K562 (cell line): ENCODE measurements around the gene MVB12B. TPM values are rescaled to one million over a fixed set of nuclear protein-coding genes. Genes with fewer than 3 reads are reported as not detected.

Source experiments
- ATF2 ChIP-seq: sonication (generic); formaldehyde crosslinking; IDR thresholded peaks from 2 replicates; pipeline ENCODE4 v1.8.1; 2022; ENCODE audit warnings: missing genetic modification reagents
- GATAD2B ChIP-seq: fragments of 450-650 bp; IDR thresholded peaks from 2 replicates; pipeline ENCODE4 v1.6.1; 2017; ENCODE audit warnings: mild to moderate bottlenecking, borderline replicate concordance
- KAT7 ChIP-seq: sonication (generic); formaldehyde crosslinking; IDR thresholded peaks from 2 replicates; pipeline ENCODE4 v1.8.0; 2022; ENCODE audit warnings: missing genetic modification reagents, mild to moderate bottlenecking, borderline replicate concordance
- MED1 ChIP-seq: sonication (generic); formaldehyde crosslinking; IDR thresholded peaks from 2 replicates; pipeline ENCODE4 v1.8.1; 2023; ENCODE audit warnings: missing genetic modification reagents, borderline replicate concordance
- MXD1 ChIP-seq: fragments of 250-450 bp; sonication (Bioruptor Pico); IDR thresholded peaks from 2 replicates; pipeline ENCODE4 v1.8.0; 2021; ENCODE audit warnings: borderline replicate concordance, mild to moderate bottlenecking, moderate library complexity; ENCODE audit not compliant: poor library complexity, severe bottlenecking
- ZBTB2 ChIP-seq: fragments of 450-650 bp; IDR thresholded peaks from 2 replicates; pipeline ENCODE4 v1.6.1; 2016; ENCODE audit warnings: antibody characterized with exemption
- ZC3H11A ChIP-seq: IDR thresholded peaks from 2 replicates; pipeline ENCODE4 v1.6.1; 2012; ENCODE audit warnings: low read depth, low read length, improper control_type of control experiment
- polyA plus RNA-seq, 8 experiments: library from polyadenylated mRNA; depleted of rRNA in 4 of 8; stranded (reverse) in 5 of 8; unstranded in 3 of 8; fragments of >200 nt; fragmentation: Nextera tagmentation in 2 of 8; fragmentation: Illumina TruSeq in 1 of 8; extraction: Ambion mirVana in 2 of 8; extraction: Trizol in 1 of 8; gene quantifications; 2 replicates each; pipeline versions ENCODE4 v1.2.1 to v1.2.3, GENCODE V29; 2011 to 2014; ENCODE audit warnings: inconsistent platforms in 1 of 8, missing spikeins in 1 of 8
- total RNA-seq, 7 experiments: library from RNA; depleted of rRNA in 6 of 7; stranded (reverse); fragments of >200 nt in 6 of 7; fragmentation: Illumina TruSeq in 2 of 7; extraction: Trizol in 2 of 7; gene quantifications; 2 replicates each; pipeline versions ENCODE4 v1.2.1 to v1.2.3, GENCODE V29; 2011 to 2021; ENCODE audit warnings: low replicate concordance in 1 of 7

The MVB12B gene
- total and polyA plus RNA-seq, 9 of the 15 experiments (the other 6 are each of a cell fraction or from before 2014, with no cell fraction given) = not detected

GRCh38 chr9:126295516-126295915 lies 31.1 kb upstream of the MVB12B start (continued):
- TF ChIP-seq ATF2 = no peak
- no peak for TF ChIP-seq KAT7 (CRISPR knock-in tag)
- TF ChIP-seq ZBTB2 = no peak
- TF ChIP-seq MED1 = no peak
- no peak for TF ChIP-seq ZC3H11A
- TF ChIP-seq GATAD2B = no peak
- TF ChIP-seq MXD1 = no peak
